T-cell (primary cell): ENCODE measurements around the gene LMX1B. TPM values are rescaled to one million over a fixed set of nuclear protein-coding genes. Genes with fewer than 3 reads are reported as not detected.

Experiments
- ATAC-seq, 4 experiments: fragments of 200-7000 bp in 3 of 4; fragments of 150-1000 bp in 1 of 4; cut with Tn5 transposase; replicated peaks in 1 of 4; 1 replicate in 3 of 4; 2 replicates in 1 of 4; pipeline ENCODE4 v1.10.0; 2021; ENCODE audit warnings: moderate library complexity in 3 of 4, mild to moderate bottlenecking in 2 of 4, moderate number of reproducible peaks in 1 of 4
- CTCF ChIA-PET, 2 donors: fragments of 300-600 bp; sonication (Branson Sonifier 250); formaldehyde crosslinking; loops; one replicate each; lab custom pipeline; 2022; ENCODE audit warnings: antibody characterized with exemption in 2 of 2; lab: Charles Lee
- POLR2A ChIA-PET, 2 donors: fragments of 300-600 bp; sonication (Branson Sonifier 250); formaldehyde crosslinking; loops; one replicate each; lab custom pipeline; 2022; ENCODE audit warnings: antibody characterized with exemption in 2 of 2; lab: Charles Lee
- DNase-seq, 35 experiments: peaks; one replicate each; pipeline versions ENCODE4 v3.0.0 to v3.0.0-alpha.2; 2013 to 2023
- H3K27ac ChIP-seq: one replicate; pipeline ENCODE4 v1.5.1; 2013; ENCODE audit warnings: low read length
- H3K27me3 ChIP-seq, 2 experiments: replicated peaks in 1 of 2; 1 replicate in 1 of 2; 2 replicates in 1 of 2; pipeline versions ENCODE4 v1.6.1 to v1.7.0; 2013; ENCODE audit warnings: low read length in 1 of 2, mixed read lengths in 1 of 2; ENCODE audit not compliant: control insufficient read depth in 2 of 2, insufficient read depth in 2 of 2; ENCODE audit errors: extremely low read depth in 1 of 2
- H3K36me3 ChIP-seq, 2 donors: 1 replicate in 1 of 2; 2 replicates in 1 of 2; pipeline versions ENCODE4 v1.6.1 to v1.7.0; 2013; ENCODE audit warnings: low read length in 1 of 2; ENCODE audit not compliant: control insufficient read depth in 2 of 2, insufficient read depth in 1 of 2; ENCODE audit errors: extremely low read depth in 1 of 2
- H3K4me1 ChIP-seq, 2 experiments: 1 replicate in 1 of 2; 2 replicates in 1 of 2; pipeline versions ENCODE4 v1.6.1 to v1.7.0; 2013; ENCODE audit warnings: low read length in 2 of 2, mixed read lengths in 1 of 2; ENCODE audit not compliant: insufficient read depth in 2 of 2, control insufficient read depth in 1 of 2; ENCODE audit errors: extremely low read depth in 1 of 2
- H3K4me3 ChIP-seq, 2 donors: 1 replicate in 1 of 2; 2 replicates in 1 of 2; pipeline versions ENCODE4 v1.5.1 to v1.7.0; 2013; ENCODE audit warnings: mild to moderate bottlenecking in 2 of 2, low read length in 1 of 2, moderate library complexity in 1 of 2; ENCODE audit not compliant: control insufficient read depth in 1 of 2; ENCODE audit errors: extremely low read depth in 1 of 2
- H3K9me3 ChIP-seq: 2 replicates; pipeline ENCODE4 v1.7.0; 2013
- H3K27ac Mint-ChIP-seq, 2 donors: one replicate each; pipeline ENCODE4 v1.8.0; 2020 to 2021; ENCODE audit warnings: mild to moderate bottlenecking in 2 of 2, mixed read lengths in 2 of 2
- H3K27me3 Mint-ChIP-seq, 2 donors: one replicate each; pipeline ENCODE4 v1.8.0; 2021 to 2022; ENCODE audit warnings: mixed read lengths in 2 of 2
- H3K36me3 Mint-ChIP-seq: one replicate; pipeline ENCODE4 v1.8.0; 2021; ENCODE audit warnings: mixed read lengths
- H3K4me1 Mint-ChIP-seq, 3 donors: one replicate each; pipeline ENCODE4 v1.8.0; 2020 to 2022; ENCODE audit warnings: mixed read lengths in 3 of 3, mild to moderate bottlenecking in 1 of 3
- H3K4me3 Mint-ChIP-seq, 3 donors: one replicate each; pipeline ENCODE4 v1.8.0; 2020 to 2022; ENCODE audit warnings: mild to moderate bottlenecking in 3 of 3, mixed read lengths in 3 of 3, moderate library complexity in 3 of 3
- H3K9me3 Mint-ChIP-seq, 3 donors: one replicate each; pipeline ENCODE4 v1.8.0; 2020 to 2022; ENCODE audit warnings: mixed read lengths in 3 of 3
- WGBS: methylation state at CpG from one replicate; pipeline ENCODE4 v1.1.5; 2013; ENCODE audit warnings: missing lambda C conversion rate; ENCODE audit not compliant: insufficient coverage; 5-methylcytosine and 5-hydroxymethylcytosine counted together
- total RNA-seq, 35 experiments: library from RNA in 6 of 35; stranded (reverse) in 6 of 35; fragments of 120-200 nt in 1 of 35; gene quantifications; one replicate each; pipeline versions ENCODE4 v1.2.1 to v1.2.4 and lab custom pipeline; 2013 to 2026

LMX1B gene
- total RNA-seq, 5 donors from 2014 or later (not counting 1 experiment from before 2014, with no cell fraction given) = not detected

DNA sequence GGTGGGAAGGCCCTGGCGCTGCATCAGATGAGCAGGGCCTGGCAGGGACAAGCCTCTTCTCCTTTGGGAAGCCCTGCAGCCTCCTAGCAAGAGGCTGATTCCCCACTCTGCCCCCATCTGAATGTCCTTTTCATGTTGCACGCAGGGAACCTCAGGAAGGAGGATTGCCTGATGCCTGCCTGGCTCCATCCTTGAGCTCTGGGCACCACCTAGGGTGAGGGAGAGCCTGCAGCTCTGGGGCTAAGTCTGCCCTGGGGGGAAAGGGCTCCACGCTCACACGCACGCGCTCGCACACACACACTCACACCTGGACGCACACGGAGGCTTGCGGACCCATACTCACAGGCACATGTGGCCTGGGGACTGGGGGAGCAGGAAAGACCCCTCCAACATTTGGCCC lies 86.6 kb downstream of the LMX1B start:
- ChIA-PET CTCF (interaction anchor here in 1 of 2 donors (0.6 kb wide), 1 partner anchor 46 kb away, joined by 3 read pairs; no protein-coding TSS in a partner anchor), POLR2A (no interaction called here)
- 92% methylated on average over 10 of the region's 10 CpGs for WGBS
- H3K27ac ChIP-seq = no peak overlapping the region
- ATAC-seq (no peak), DNase-seq (no peak)
- Mint-ChIP-seq H3K4me3 (no peak overlapping the region), H3K36me3 (no peaks in the 10 kb centered on the region), H3K27me3 (peaks cover 16 to 58% of the 10 kb centered on the region in 2 donors), H3K9me3 (no peaks in the 10 kb centered on the region), H3K27ac (no peak overlapping the region), H3K4me1 (peaks cover 9 to 10% (median 9%) of the 10 kb centered on the region in 3 donors)
- H3K36me3 ChIP-seq = no peaks in the 10 kb centered on the region
- no peaks in the 10 kb centered on the region for H3K9me3 ChIP-seq
- no peak overlapping the region for H3K4me3 ChIP-seq
- peaks cover 0 to 60% of the 10 kb centered on the region in 2 experiments for H3K27me3 ChIP-seq
- H3K4me1 ChIP-seq = peaks cover 0 to 9% of the 10 kb centered on the region in 2 experiments

DNA sequence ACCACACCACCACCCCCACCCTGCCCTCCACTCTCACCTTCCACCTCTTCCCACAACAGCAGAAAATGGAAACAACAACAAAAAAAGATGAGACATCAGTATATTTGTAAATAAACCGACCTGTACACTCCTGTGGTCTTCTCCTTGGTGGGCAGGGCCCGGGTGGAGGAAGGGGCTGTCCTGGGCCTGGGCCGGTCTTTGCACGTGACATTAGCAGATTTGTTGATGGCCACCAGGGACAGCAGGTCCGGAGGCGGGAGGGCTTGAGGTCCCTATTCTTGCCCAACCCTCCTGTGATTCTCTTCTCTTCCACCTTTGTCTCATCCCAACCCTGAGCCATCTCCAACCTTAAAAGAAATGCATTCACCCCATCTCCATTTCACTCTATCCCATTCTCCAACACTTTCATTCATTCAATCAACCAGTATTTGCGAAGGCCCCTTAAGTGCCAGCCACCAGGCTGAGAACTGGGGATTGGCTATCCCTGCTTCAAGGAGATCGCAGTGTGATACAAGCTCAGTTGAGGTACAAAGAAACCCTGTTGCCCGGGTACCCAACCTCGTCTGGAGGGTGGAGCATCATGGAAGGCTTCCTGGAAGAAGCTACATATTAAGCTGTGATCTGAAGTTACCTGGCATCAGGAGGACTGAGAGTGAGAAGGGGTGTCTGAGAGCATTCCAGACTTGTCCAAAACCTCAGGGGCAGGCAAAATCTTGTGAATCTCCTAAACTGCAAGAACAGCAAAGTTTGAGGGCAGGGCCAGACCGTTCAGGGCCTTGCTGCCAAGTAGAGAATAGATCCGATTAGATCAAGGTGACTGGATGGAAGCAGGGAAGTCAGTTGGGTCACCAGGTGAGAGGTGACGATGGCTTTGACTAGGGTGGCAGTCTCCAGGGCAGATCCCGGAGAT lies 87.4 kb downstream of the LMX1B start:
- H3K27ac ChIP-seq = no peak overlapping the region
- peaks cover 13 to 14% (median 14%) of the 10 kb centered on the region in 3 donors for H3K4me1 Mint-ChIP-seq
- H3K36me3 ChIP-seq = no peaks in the 10 kb centered on the region
- no peak overlapping the region for H3K4me3 ChIP-seq
- H3K9me3 Mint-ChIP-seq = no peaks in the 10 kb centered on the region
- H3K27me3 Mint-ChIP-seq = peaks cover 14 to 58% of the 10 kb centered on the region in 2 donors
- H3K27me3 ChIP-seq = peaks cover 0 to 55% of the 10 kb centered on the region in 2 experiments
- WGBS = 75% methylated on average over 8 of the region's 14 CpGs
- no peaks in the 10 kb centered on the region for H3K36me3 Mint-ChIP-seq
- no peak for DNase-seq
- peaks cover 0 to 17% of the 10 kb centered on the region in 2 experiments for H3K4me1 ChIP-seq
- ChIA-PET POLR2A (no interaction called here), CTCF (interaction anchor here in 1 of 2 donors (0.7 kb wide), 1 partner anchor 400 kb away, joined by 3 read pairs; no protein-coding TSS in a partner anchor)
- no peaks in the 10 kb centered on the region for H3K9me3 ChIP-seq
- ATAC-seq = no peak
- H3K27ac Mint-ChIP-seq = no peak overlapping the region
- no peak overlapping the region for H3K4me3 Mint-ChIP-seq

DNA sequence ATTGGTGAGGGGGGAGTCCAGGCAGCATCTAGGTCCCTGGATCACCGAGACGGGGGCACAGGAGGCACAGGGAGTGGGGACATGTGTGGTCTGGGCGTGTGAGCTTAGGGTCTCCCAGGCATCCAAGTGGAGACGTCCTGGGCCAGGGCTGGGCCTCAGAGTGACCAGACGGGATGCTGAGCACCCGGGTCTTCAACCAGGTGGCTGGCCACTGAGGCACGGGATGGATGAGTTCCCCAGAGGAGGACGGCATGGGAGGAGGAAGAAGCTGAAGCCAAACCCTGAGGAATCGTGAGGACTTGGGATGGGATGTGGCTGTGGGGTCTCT lies 88.0 kb downstream of the LMX1B start:
- H3K27ac ChIP-seq = no peak overlapping the region
- ChIA-PET POLR2A (no interaction called here), CTCF (no interaction called here)
- DNase-seq (peak in 1 of 35 experiments; percentile 10), ATAC-seq (no peak)
- no peak overlapping the region for H3K4me3 ChIP-seq
- WGBS = 77% methylated on average over 9 of the region's 9 CpGs
- Mint-ChIP-seq H3K27me3 (peaks cover 14 to 55% of the 10 kb centered on the region in 2 donors), H3K9me3 (no peaks in the 10 kb centered on the region), H3K27ac (no peak overlapping the region), H3K4me1 (peaks cover 17 to 19% (median 18%) of the 10 kb centered on the region in 3 donors), H3K4me3 (no peak overlapping the region), H3K36me3 (no peaks in the 10 kb centered on the region)
- H3K27me3 ChIP-seq = peaks cover 0 to 55% of the 10 kb centered on the region in 2 experiments
- no peaks in the 10 kb centered on the region for H3K36me3 ChIP-seq
- H3K9me3 ChIP-seq = no peaks in the 10 kb centered on the region
- peaks cover 0 to 21% of the 10 kb centered on the region in 2 experiments for H3K4me1 ChIP-seq

GRCh38 chr9:126702151-126703001 lies 88.6 kb downstream of the LMX1B start:
- POLR2A ChIA-PET = no interaction called here
- no peaks in the 10 kb centered on the region for H3K36me3 ChIP-seq
- ATAC-seq = no peak
- H3K9me3 ChIP-seq = no peaks in the 10 kb centered on the region
- H3K27me3 ChIP-seq = peaks cover 0 to 55% of the 10 kb centered on the region in 2 experiments
- H3K4me1 Mint-ChIP-seq = peaks cover 17 to 19% (median 18%) of the 10 kb centered on the region in 3 donors
- H3K4me3 Mint-ChIP-seq = no peak overlapping the region
- no peak overlapping the region for H3K4me3 ChIP-seq
- no peaks in the 10 kb centered on the region for H3K36me3 Mint-ChIP-seq
- peaks cover 14 to 53% of the 10 kb centered on the region in 2 donors for H3K27me3 Mint-ChIP-seq
- H3K4me1 ChIP-seq = peaks cover 0 to 21% of the 10 kb centered on the region in 2 experiments
- peak in 14 of 35 experiments; percentile 17 to 51 (median 30) for DNase-seq
- CTCF ChIA-PET = interaction anchor here (0.6 to 2.1 kb wide), 6 partner anchors 9 to 81 kb away, joined by 3 to 9 read pairs (median 4); no protein-coding TSS in a partner anchor
- no peak overlapping the region for H3K27ac ChIP-seq
- WGBS = 57% methylated on average over 26 of the region's 30 CpGs
- no peak overlapping the region for H3K27ac Mint-ChIP-seq
- H3K9me3 Mint-ChIP-seq = no peaks in the 10 kb centered on the region

- Histone ChIP-seq H3K4me1 (peaks cover 0 to 21% of the 10 kb centered on the region in 2 experiments), H3K27ac (no peak overlapping the region), H3K36me3 (no peaks in the 10 kb centered on the region), H3K9me3 (no peaks in the 10 kb centered on the region), H3K27me3 (peaks cover 0 to 58% of the 10 kb centered on the region in 2 experiments), H3K4me3 (no peak overlapping the region)
- Mint-ChIP-seq H3K36me3 (no peaks in the 10 kb centered on the region), H3K4me1 (peaks cover 17 to 19% (median 18%) of the 10 kb centered on the region in 3 donors), H3K27me3 (peaks cover 14 to 51% of the 10 kb centered on the region in 2 donors), H3K27ac (no peak overlapping the region), H3K9me3 (no peaks in the 10 kb centered on the region), H3K4me3 (no peak overlapping the region)
- DNase-seq (no peak), ATAC-seq (no peak)
- ChIA-PET CTCF (interaction anchor here (0.5 to 2.1 kb wide), 8 partner anchors 8 to 346 kb away, joined by 3 to 9 read pairs (median 3); no protein-coding TSS in a partner anchor), POLR2A (no interaction called here)
- WGBS = 88% methylated on average over 7 of the region's 14 CpGs
These were observed 89.5 kb downstream of the LMX1B start for GRCh38 chr9:126703002-126703865.
